ENCODE data around the gene RAB3IL1. TPM values are rescaled to one million over a fixed set of nuclear protein-coding genes. Genes with fewer than 3 reads are reported as not detected.
A peak's percentile ranks its signal among the peaks of the same experiment; 100 is the strongest.

RAB3IL1 gene
- polyA plus RNA-seq, 3 donors, result 0.13 TPM; not detected in 2

GRCh38 chr11:61881397-61881796 is 36.0 kb downstream of the RAB3IL1 start:
- no peak overlapping the region for H3K4me2 ChIP-seq (replicated peaks; ENCODE audit: extremely low read depth, low read length, poor library complexity, severe bottlenecking)
- H3K9ac ChIP-seq (ENCODE audit: insufficient read depth, low read length, poor library complexity, severe bottlenecking), result no peak overlapping the region
- Mint-ChIP-seq H3K4me1 (no peaks in the 10 kb centered on the region), H3K36me3 (no peaks in the 10 kb centered on the region), H3K4me3 (no peak overlapping the region), H3K9me3 (peaks cover 0 to 1% (median 0%) of the 10 kb centered on the region in 7 donors), H3K27ac (no peak overlapping the region), H3K27me3 (ENCODE audit: low read depth in 3 of 3) (peaks cover 1 to 6% (median 3%) of the 10 kb centered on the region in 3 donors)
- TF ChIP-seq CTCF (IDR thresholded peaks at IDR 0.05), result no peak
- no peaks in the 10 kb centered on the region for H3K9me3 ChIP-seq (replicated peaks in 1 of 2; ENCODE audit: control insufficient read depth in 1 of 2, insufficient read depth in 1 of 2, low read length in 2 of 2)
- H2AFZ ChIP-seq (ENCODE audit: insufficient read depth, low read depth, low read length, poor library complexity, severe bottlenecking), result no peak overlapping the region
- intact Hi-C loops (cut with micrococcal nuclease), result loop anchor here in 1 of 2 donors (10.0 kb wide), 1 partner anchor 77 kb away; no protein-coding TSS in a partner anchor
- H3K79me2 ChIP-seq (ENCODE audit: insufficient read depth, low read length), result no peaks in the 10 kb centered on the region
- no peaks in the 10 kb centered on the region for H4K20me1 ChIP-seq (ENCODE audit: insufficient read depth, low read length)
- no peaks in the 10 kb centered on the region for H3K36me3 ChIP-seq (replicated peaks in 1 of 2; ENCODE audit: control insufficient read depth in 1 of 2, insufficient read depth in 2 of 2, low read length in 2 of 2)
- DNase-seq, result no peak
- no peaks in the 10 kb centered on the region for H3K4me1 ChIP-seq (ENCODE audit: control insufficient read depth in 1 of 2, insufficient read depth in 2 of 2, low read length in 2 of 2)
- WGBS (ENCODE audit: insufficient coverage), result 86% methylated on average over 1 of the region's 3 CpGs
- H3K27ac ChIP-seq (ENCODE audit: low read depth in 1 of 2, low read length in 2 of 2), result no peak overlapping the region
- H3K4me3 ChIP-seq (replicated peaks in 1 of 3; ENCODE audit: low read depth in 2 of 3, low read length in 3 of 3), result no peak overlapping the region
- H3K27me3 ChIP-seq (ENCODE audit: control insufficient read depth in 2 of 2, insufficient read depth in 2 of 2, low read length in 2 of 2), result no peaks in the 10 kb centered on the region

DNA sequence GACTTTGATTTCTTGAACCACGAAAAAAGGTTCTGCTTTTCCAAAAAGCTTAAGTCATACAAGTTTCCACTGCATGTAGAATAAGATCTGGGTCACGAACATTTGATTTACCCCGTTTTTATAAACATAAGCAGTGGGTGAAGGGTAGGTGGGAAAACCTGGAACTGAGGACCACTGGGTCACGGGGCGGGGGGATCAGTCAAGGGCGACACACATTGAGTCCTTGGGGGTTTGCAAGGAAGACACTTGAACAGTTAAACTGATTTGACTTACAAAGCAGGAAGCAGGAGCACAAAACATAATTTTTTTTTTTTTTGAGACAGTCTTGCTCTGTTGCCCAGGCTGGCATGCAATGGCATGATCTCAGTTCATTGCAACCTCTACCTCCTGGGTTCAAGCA is 36.9 kb downstream of the RAB3IL1 start:
- no peaks in the 10 kb centered on the region for H3K4me1 ChIP-seq (ENCODE audit: control insufficient read depth in 1 of 2, insufficient read depth in 2 of 2, low read length in 2 of 2)
- Mint-ChIP-seq H3K36me3 (no peaks in the 10 kb centered on the region), H3K9me3 (no peaks in the 10 kb centered on the region), H3K4me1 (no peaks in the 10 kb centered on the region), H3K27me3 (ENCODE audit: low read depth in 3 of 3) (peaks cover 1 to 6% (median 1%) of the 10 kb centered on the region in 3 donors), H3K4me3 (peak overlapping the region in 1 of 2 donors; percentile 3), H3K27ac (peak overlapping the region in 1 of 7 donors; percentile 8)
- no peak overlapping the region for H3K27ac ChIP-seq (ENCODE audit: low read depth in 1 of 2, low read length in 2 of 2)
- H2AFZ ChIP-seq (ENCODE audit: insufficient read depth, low read depth, low read length, poor library complexity, severe bottlenecking), result no peak overlapping the region
- H3K9me3 ChIP-seq (replicated peaks in 1 of 2; ENCODE audit: control insufficient read depth in 1 of 2, insufficient read depth in 1 of 2, low read length in 2 of 2), result no peaks in the 10 kb centered on the region
- H3K4me3 ChIP-seq (replicated peaks in 1 of 3; ENCODE audit: low read depth in 2 of 3, low read length in 3 of 3), result no peak overlapping the region
- intact Hi-C loops (cut with micrococcal nuclease), result loop anchor here in 1 of 2 donors (10.0 kb wide), 1 partner anchor 76 kb away; no protein-coding TSS in a partner anchor
- H3K9ac ChIP-seq (ENCODE audit: insufficient read depth, low read length, poor library complexity, severe bottlenecking), result no peak overlapping the region
- no peaks in the 10 kb centered on the region for H3K79me2 ChIP-seq (ENCODE audit: insufficient read depth, low read length)
- no peak overlapping the region for H3K4me2 ChIP-seq (replicated peaks; ENCODE audit: extremely low read depth, low read length, poor library complexity, severe bottlenecking)
- H4K20me1 ChIP-seq (ENCODE audit: insufficient read depth, low read length), result no peaks in the 10 kb centered on the region
- TF ChIP-seq CTCF (IDR thresholded peaks at IDR 0.05), result no peak
- WGBS (ENCODE audit: insufficient coverage), result 87% methylated on average over 3 of the region's 6 CpGs
- H3K27me3 ChIP-seq (ENCODE audit: control insufficient read depth in 2 of 2, insufficient read depth in 2 of 2, low read length in 2 of 2), result no peaks in the 10 kb centered on the region
- no peaks in the 10 kb centered on the region for H3K36me3 ChIP-seq (replicated peaks in 1 of 2; ENCODE audit: control insufficient read depth in 1 of 2, insufficient read depth in 2 of 2, low read length in 2 of 2)
- DNase-seq, result no peak
